ENCODE data around the gene KCTD2. TPM values are rescaled to one million over a fixed set of nuclear protein-coding genes. Genes with fewer than 3 reads are reported as not detected.

Gene KCTD2
- total and polyA plus RNA-seq, 2 of the 13 experiments (the other 11 are each of a cell fraction or from before 2014, with no cell fraction given): 28.3 to 32.6 TPM

- TF ChIP-seq, protein P1, sequence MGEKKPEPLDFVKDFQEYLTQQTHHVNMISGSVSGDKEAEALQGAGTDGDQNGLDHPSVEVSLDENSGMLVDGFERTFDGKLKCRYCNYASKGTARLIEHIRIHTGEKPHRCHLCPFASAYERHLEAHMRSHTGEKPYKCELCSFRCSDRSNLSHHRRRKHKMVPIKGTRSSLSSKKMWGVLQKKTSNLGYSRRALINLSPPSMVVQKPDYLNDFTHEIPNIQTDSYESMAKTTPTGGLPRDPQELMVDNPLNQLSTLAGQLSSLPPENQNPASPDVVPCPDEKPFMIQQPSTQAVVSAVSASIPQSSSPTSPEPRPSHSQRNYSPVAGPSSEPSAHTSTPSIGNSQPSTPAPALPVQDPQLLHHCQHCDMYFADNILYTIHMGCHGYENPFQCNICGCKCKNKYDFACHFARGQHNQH (CRISPR knock-in tag; IDR thresholded peaks at IDR 0.05): peak; percentile 98
- TF ChIP-seq ZNF747 (CRISPR knock-in tag; IDR thresholded peaks at IDR 0.05; ENCODE audit: borderline replicate concordance) (peak; percentile 38; the same call in 1 of the 2 replicates), CCDC6 (CRISPR knock-in tag; IDR thresholded peaks at IDR 0.05) (peak; percentile 48; the same call in 1 of the 2 replicates), WIZ (CRISPR knock-in tag; IDR thresholded peaks at IDR 0.05) (no peak), ZBTB1 (CRISPR knock-in tag; IDR thresholded peaks at IDR 0.05; ENCODE audit: borderline replicate concordance) (no peak), NCOA1 (CRISPR knock-in tag; IDR thresholded peaks at IDR 0.05) (no peak; the same call in 1 of the 2 replicates), YY1 (IDR thresholded peaks at IDR 0.05; ENCODE audit: insufficient read depth, insufficient replicate concordance, low read depth, low read length) (no peak), ZNF563 (CRISPR knock-in tag; IDR thresholded peaks at IDR 0.05) (no peak), ZNF33B (CRISPR knock-in tag; IDR thresholded peaks at IDR 0.05) (no peak), TRIM24 (CRISPR knock-in tag; IDR thresholded peaks at IDR 0.05) (no peak), SKI (IDR thresholded peaks at IDR 0.05; ENCODE audit: partially characterized antibody) (peak; percentile 98), KLF15 (CRISPR knock-in tag; IDR thresholded peaks at IDR 0.05; ENCODE audit: borderline replicate concordance) (no peak), RAD21 (CRISPR knock-in tag; IDR thresholded peaks at IDR 0.05) (peak; percentile 25; the same call in 1 of the 2 replicates), MBD4 (IDR thresholded peaks at IDR 0.05; ENCODE audit: borderline replicate concordance, low read length) (no peak; the same call in 1 of the 2 replicates), TFDP2 (CRISPR knock-in tag; IDR thresholded peaks at IDR 0.05) (peak; percentile 51; the same call in 1 of the 2 replicates), ZNF598 (CRISPR knock-in tag; IDR thresholded peaks at IDR 0.05; ENCODE audit: borderline replicate concordance) (peak; percentile 68; the same call in 1 of the 2 replicates), CCAR2 (optimal IDR thresholded peaks at IDR 0.05; ENCODE audit: low read depth, low read length) (peak; percentile 51), HDAC1 (CRISPR knock-in tag; IDR thresholded peaks at IDR 0.05) (peak; percentile 87), ZNF839 (CRISPR knock-in tag; IDR thresholded peaks at IDR 0.05; ENCODE audit: borderline replicate concordance) (peak; percentile 77; the same call in 1 of the 2 replicates), MYNN (CRISPR knock-in tag; IDR thresholded peaks at IDR 0.05; ENCODE audit: low read depth) (no peak; the same call in 1 of the 2 replicates), IRX3 (CRISPR knock-in tag; IDR thresholded peaks at IDR 0.05; ENCODE audit: borderline replicate concordance, low read depth) (peak; percentile 57; the same call in 1 of the 2 replicates)
- TF ChIP-seq, protein P2, sequence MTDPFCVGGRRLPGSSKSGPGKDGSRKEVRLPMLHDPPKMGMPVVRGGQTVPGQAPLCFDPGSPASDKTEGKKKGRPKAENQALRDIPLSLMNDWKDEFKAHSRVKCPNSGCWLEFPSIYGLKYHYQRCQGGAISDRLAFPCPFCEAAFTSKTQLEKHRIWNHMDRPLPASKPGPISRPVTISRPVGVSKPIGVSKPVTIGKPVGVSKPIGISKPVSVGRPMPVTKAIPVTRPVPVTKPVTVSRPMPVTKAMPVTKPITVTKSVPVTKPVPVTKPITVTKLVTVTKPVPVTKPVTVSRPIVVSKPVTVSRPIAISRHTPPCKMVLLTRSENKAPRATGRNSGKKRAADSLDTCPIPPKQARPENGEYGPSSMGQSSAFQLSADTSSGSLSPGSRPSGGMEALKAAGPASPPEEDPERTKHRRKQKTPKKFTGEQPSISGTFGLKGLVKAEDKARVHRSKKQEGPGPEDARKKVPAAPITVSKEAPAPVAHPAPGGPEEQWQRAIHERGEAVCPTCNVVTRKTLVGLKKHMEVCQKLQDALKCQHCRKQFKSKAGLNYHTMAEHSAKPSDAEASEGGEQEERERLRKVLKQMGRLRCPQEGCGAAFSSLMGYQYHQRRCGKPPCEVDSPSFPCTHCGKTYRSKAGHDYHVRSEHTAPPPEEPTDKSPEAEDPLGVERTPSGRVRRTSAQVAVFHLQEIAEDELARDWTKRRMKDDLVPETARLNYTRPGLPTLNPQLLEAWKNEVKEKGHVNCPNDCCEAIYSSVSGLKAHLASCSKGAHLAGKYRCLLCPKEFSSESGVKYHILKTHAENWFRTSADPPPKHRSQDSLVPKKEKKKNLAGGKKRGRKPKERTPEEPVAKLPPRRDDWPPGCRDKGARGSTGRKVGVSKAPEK (CRISPR knock-in tag; IDR thresholded peaks at IDR 0.05; ENCODE audit: borderline replicate concordance): no peak
- TF ChIP-seq, protein P3, sequence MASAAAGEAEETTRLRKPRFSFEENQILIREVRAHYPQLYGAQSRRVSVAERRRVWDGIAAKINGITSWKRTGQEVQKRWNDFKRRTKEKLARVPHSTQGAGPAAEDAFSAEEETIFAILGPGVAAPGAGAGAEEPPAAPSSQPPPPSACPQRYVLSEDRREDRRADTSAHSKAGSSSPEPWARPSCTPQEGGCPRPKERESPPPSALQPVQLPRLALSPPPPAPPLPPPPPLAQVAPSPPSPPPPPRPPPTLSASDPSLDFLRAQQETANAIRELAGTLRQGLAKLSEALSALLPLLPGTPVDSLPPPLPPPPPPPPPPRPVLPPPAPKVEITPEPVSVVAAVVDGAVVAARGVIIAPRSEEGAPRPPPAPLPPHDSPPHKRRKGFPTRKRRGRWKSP (CRISPR knock-in tag; IDR thresholded peaks at IDR 0.05): 0 out of 2 replicates have a peak, but pooled peaks have one; percentile 51
Measured at GRCh38 chr17:75084039-75084660, 37.1 kb downstream of the KCTD2 start (continued).

Measured in HepG2 (cell line).